Stimulated activated CD8-positive, alpha-beta memory T cell treated with anti-CD3 and anti-CD28 coated beads, Interleukin-4, amount 100 ng/mL, for 48 hours (primary cell): ENCODE measurements around the gene NPTN.
"Not testable (repeated sequence)": the region's sequence is repeated elsewhere in the genome, so short reads cannot be mapped to it uniquely, and the experiment has no call there.

ENCODE experiments used
- DNase-seq: peaks from one replicate; pipeline ENCODE4 v3.0.0-alpha.2; 2020

NPTN gene

DNA sequence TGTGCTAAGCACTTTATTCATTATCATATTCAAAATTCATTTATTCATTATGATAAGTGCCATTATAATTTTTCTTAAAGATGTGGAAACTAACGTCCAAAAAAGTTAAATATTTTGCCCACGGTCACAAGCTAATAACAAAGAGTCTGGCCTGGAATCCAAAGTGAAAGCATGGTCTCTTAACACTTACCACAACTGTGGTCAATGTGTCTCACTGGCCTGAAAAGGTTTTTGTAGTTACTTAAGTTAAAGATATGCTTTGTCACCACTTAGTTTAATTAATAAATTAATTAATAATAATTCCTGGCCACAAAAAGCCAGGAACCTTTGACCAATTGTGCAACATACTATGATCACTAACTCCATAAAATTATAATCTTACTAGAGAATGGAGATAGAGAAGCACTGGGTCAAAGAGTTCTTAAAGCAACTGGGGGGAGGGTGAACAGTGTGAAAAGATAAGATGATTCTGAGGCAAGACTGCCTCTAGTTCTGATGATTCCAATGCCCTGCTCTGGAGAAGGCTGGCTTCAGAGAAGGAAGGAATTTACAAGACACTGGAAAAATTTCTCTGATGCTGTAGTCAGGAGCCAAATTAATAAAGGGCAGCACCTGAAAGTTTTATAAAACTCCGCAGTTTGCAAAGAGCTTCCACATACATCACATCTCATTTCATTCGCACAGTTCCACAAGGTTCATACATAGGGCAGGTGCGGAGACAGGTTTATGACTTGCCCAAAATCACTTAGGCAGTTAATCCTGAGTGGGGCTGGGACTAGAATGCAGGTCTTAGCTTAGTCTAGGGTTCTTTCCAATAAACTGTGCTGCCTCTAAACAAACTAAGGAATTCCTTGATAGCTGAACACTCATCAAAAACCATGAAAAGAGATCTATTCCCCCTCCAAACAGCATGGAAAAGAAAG is 32.5 kb downstream of the NPTN start:
- no peak for DNase-seq

DNA sequence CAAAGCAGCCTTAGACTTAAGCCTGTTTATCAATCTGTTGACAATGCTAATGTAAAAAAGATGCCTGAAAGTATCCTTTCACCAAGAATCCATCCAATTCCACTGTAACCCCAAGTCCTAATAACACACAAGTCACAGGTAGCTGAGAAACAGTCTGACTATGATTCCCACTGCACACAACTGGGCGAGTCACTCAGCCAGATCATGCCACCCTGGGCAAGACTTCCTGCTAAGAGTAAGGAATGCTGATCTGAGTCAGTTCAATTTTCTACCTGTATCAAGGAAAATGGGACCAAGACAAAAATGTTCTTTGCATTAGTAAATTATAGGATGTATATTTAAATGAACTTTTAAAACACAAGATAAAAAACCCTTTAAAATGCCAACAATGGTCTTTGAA is 33.3 kb downstream of the NPTN start:
- DNase-seq, result no peak

- DNase-seq, result no peak
Measured at GRCh38 chr15:73598530-73599160, 34.5 kb downstream of the NPTN start.

DNA sequence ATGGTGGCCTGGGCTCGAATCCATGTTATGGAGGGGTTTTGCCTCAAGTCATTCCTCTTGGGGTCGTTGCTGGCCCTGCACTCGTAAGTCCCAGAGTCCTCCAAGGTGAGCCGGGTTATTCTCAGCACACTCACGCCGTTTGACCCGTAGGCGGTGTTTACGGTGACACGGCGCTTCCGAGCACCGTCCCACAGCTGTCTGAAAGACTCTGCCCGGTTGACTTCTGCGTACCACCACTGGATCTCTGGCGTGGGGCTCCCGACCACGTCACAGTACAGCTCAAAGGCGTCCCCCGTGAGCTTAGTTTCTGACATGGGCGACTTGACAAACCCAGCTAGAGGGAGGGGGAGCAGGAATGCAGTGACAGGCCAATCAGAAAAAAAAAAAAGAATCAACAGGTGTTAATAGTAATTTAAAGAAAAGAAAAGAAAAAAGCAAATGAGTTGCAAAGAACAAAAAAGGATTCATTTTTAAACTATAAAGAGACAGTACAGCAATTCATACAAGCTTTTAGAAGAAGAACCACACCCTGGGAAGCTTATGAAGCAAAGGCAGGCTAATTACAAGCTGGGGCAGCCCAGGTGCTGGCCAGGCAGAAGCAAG is 36.1 kb downstream of the NPTN start:
- no peak for DNase-seq

DNA sequence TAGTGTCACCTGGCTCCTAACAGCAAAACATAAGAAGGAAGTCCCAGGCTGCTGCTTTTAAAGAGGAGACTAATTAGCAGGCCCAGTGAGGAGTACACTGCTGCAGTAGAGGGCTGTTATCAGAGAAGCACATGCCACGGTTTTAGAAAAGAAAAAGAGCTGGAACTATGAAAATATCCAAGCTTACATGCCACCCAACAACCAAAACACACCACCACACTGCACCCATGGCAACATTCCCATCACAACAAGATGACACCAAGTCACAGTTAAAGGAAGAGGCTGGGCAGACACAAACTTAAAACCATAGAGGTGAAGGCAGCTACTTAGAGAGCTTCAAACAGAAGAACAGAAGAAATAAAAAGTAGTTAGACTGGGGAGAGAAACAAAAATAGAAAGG is 37.0 kb downstream of the NPTN start:
- DNase-seq, result no peak

- no peak for DNase-seq
Measured at GRCh38 chr15:73594109-73594508, 39.1 kb downstream of the NPTN start.

DNA sequence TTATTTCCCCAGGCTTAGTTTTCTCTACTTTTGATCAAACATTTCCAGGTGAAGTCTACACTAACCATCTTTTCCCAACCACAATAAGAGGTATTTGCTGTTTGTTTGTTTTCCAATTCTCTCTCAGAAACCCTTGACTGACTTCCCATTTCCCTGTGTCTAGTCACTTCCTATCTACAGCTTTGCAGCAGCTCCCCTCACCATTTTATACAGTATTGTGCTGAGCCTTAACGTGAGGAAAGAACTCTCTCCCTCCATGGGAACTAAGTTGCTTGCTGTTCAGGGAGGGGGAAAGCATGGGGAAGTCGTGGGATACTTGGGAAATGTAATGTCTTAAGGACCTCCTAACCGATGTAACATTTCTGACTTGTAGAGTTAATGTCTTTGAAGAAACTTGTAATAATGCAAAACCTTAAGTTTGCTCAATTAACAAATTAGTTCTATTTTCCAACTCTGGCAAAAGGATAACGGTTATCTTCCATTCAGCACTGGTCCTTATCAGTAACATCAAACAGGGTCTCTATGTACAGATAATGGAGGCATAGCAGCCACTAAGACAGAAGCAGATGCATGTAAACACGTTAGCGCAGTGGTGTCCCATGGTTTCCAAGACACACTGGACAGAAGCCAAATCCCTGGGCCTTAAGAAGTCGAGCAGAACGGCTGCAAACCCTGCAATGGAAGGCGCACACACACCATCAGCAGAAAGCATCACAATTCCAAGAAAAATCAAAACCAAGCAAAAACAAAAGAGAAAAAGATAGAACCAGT is 39.7 kb downstream of the NPTN start:
- no peak for DNase-seq

- DNase-seq, result no peak
Measured at GRCh38 chr15:73590263-73590662, 42.9 kb downstream of the NPTN start.

DNA sequence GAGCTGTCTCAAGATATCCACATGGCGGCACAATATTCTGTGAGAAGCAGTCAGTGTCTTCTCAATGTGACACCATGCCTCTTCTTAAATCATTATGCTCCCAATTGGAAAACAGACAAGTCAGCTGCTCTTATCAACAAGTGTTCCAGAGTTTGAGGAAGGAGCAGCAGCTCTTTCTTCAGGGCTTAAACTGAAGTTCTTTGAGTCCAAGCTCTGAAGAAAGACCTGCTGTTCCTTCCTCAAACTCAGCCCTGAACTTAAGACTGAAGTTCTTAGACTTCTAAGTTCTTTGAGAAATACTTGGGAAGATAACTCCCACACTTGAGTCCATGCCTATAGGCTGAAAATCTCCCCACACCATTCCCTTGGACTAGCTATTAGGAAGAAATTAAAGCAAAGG is 43.4 kb downstream of the NPTN start:
- DNase-seq, result no peak

DNA sequence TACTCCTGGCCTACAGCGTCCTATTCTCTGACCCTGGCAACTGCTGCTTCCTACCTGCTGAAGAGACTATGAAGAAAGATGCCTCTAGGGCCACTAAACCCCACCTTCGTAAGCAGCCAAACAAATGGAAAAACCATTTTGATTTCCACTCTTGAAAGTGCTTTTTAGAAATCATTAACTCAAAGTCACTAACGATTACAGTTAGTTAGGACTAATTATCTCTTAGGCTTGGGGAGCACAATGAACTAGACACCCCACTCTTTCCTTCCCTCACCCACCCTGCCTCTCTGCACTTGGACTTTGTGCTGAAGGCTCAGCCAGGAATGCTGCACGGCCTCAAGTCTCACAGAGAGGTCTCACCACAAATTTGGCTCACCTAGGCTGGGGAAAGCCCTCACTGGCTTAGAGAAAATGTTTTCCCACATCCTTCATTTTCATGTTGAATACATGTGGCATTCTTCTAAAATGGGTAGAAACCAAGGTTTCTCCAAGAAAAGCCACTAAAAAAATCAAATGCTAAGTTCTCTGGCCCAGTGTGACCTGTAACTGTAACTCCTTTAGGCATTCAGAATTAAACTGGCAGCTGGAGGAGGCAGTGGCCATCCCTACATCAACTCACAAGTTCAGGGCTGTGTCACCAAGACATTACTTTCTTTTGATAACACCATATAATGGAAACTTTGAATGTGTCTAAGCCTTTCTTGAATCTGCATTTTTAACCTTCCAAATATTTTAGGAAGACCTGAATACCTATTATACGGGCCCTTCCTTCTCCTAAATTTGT is 47.1 kb downstream of the NPTN start:
- no peak for DNase-seq

GRCh38 chr15:73584699-73585420 is 48.3 kb downstream of the NPTN start:
- DNase-seq, result no peak

DNA sequence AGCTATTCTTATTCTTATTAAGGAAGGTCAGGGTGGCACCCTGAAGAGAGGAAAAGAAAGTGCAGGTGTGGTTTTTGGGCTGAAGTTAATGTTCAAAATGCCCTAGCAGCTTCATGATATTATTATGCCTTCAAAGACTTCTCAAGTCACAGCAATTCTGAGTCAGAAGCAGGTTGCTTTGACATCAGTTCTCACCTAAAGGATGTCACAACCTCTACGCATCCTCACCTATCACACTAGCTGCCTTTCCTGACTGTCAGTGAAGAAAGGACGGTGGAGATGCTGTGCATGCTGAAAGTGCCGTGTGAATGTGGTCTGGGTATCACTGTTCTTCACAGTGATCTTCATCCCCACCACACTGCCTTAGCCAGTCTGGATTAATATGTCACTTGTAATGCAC is 49.6 kb downstream of the NPTN start:
- DNase-seq, result no peak

GRCh38 chr15:73582851-73583379 is 50.3 kb downstream of the NPTN start:
- DNase-seq, result no peak

GRCh38 chr15:73578026-73578425 is 55.2 kb downstream of the NPTN start:
- DNase-seq, result no peak

- DNase-seq, result not testable (repeated sequence)
Measured at GRCh38 chr15:73577593-73577992, 55.6 kb downstream of the NPTN start.

- no peak for DNase-seq
Measured at GRCh38 chr15:73575636-73576247, 57.4 kb downstream of the NPTN start.

DNA sequence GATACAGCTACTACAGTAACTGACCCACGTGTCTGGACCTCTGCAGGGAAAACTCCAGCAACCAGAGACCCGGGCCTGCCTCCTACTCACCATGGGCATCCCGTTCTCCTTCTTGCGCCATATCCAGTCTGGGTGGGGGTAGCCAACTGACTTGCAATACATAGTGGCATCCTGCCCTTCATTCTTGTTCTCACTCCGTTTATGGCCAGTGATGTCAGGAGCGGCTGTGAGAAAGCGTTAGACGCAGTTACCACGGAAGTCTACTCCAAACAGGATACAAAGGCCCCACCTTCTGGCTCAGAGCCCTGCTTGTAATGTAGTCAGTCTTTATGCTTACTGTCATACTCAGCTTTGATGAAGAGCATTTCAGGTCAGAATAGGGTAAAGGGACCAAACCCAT is 59.6 kb downstream of the NPTN start:
- DNase-seq, result no peak

DNA sequence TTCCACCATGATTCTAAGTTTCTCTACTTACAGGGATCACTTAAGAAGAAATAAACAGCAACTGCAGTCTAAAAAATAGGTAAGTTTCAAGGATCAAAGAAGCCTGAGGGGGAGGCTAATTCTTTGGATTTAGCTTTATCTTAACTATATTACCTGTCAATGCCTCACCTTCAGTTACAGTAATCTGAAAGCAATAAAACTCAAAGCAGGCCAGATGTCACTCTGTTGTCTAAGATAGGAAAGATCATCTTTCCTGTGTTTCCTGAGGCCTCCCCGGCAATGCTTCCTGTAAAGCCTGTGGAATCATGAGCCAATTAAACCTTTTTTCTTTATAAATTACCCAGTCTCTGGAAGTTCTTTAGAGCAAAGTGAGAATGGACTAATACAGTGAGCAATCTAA is 60.2 kb downstream of the NPTN start:
- DNase-seq, result no peak

- no peak for DNase-seq
Measured at GRCh38 chr15:73572296-73572695, 60.9 kb downstream of the NPTN start.

GRCh38 chr15:73571346-73571745 is 61.8 kb downstream of the NPTN start:
- no peak for DNase-seq
